Osteoblast (primary cell): ENCODE results near the gene SNX32. TPM values are rescaled to one million over a fixed set of nuclear protein-coding genes. Genes with fewer than 3 reads are reported as not detected.
A peak's percentile ranks its signal among the peaks of the same experiment; 100 is the strongest.

Experiments
- DNase-seq: peaks from one replicate; pipeline ENCODE4 v3.0.0; 2011; ENCODE audit warnings: low spot score, mixed read lengths; ENCODE audit not compliant: insufficient read length; ENCODE audit errors: missing footprints
- H2AFZ ChIP-seq: 2 replicates; pipeline ENCODE4 v1.6.0; 2011; ENCODE audit warnings: mild to moderate bottlenecking, low read length
- H3K27ac ChIP-seq: 2 replicates; pipeline ENCODE4 v1.5.1; 2011; ENCODE audit warnings: mild to moderate bottlenecking, low read depth, low read length, moderate library complexity
- H3K27me3 ChIP-seq: 2 replicates; pipeline ENCODE4 v1.6.0; 2012; ENCODE audit warnings: mild to moderate bottlenecking, control low read depth, inconsistent platforms, low read length, moderate library complexity; ENCODE audit not compliant: insufficient read depth
- H3K36me3 ChIP-seq: 2 replicates; pipeline ENCODE4 v1.5.1; 2011; ENCODE audit warnings: mild to moderate bottlenecking, low read length, control low read depth, moderate library complexity; ENCODE audit not compliant: insufficient read depth
- H3K4me1 ChIP-seq: 2 replicates; pipeline ENCODE4 v1.5.1; 2011; ENCODE audit warnings: mild to moderate bottlenecking, low read length, control low read depth, moderate library complexity; ENCODE audit not compliant: insufficient read depth
- H3K4me2 ChIP-seq: 2 replicates; pipeline ENCODE4 v1.6.0; 2011; ENCODE audit warnings: mild to moderate bottlenecking, low read length; ENCODE audit not compliant: insufficient read depth
- H3K4me3 ChIP-seq: fragments of 200-600 bp; sonication (generic); 3 replicates; pipeline ENCODE4 v1.5.1; 2012; ENCODE audit warnings: mild to moderate bottlenecking, low read length, inconsistent platforms; ENCODE audit not compliant: insufficient read depth
- H3K79me2 ChIP-seq: 2 replicates; pipeline ENCODE4 v1.6.0; 2012; ENCODE audit warnings: mild to moderate bottlenecking, low read length, control low read depth, inconsistent platforms; ENCODE audit not compliant: insufficient read depth
- H3K9me3 ChIP-seq: 2 replicates; pipeline ENCODE4 v1.5.1; 2011; ENCODE audit warnings: low read depth, low read length, control low read depth
- H4K20me1 ChIP-seq: 2 replicates; pipeline ENCODE4 v1.6.0; 2012; ENCODE audit warnings: mild to moderate bottlenecking, low read length, control low read depth; ENCODE audit not compliant: insufficient read depth
- total RNA-seq: library from RNA; depleted of rRNA; stranded (reverse); fragments of >200 nt; gene quantifications from 2 replicates; pipeline ENCODE4 v1.2.3, GENCODE V29; 2012
- TF ChIP-seq, protein P1 (sequence below): IDR thresholded peaks from 2 replicates; pipeline ENCODE4 v1.5.1; 2011; ENCODE audit warnings: mild to moderate bottlenecking, low read depth, low read length, moderate library complexity; ENCODE audit errors: extremely low read depth

The SNX32 gene
- total RNA-seq, 1 donor: 1.1 TPM

DNA sequence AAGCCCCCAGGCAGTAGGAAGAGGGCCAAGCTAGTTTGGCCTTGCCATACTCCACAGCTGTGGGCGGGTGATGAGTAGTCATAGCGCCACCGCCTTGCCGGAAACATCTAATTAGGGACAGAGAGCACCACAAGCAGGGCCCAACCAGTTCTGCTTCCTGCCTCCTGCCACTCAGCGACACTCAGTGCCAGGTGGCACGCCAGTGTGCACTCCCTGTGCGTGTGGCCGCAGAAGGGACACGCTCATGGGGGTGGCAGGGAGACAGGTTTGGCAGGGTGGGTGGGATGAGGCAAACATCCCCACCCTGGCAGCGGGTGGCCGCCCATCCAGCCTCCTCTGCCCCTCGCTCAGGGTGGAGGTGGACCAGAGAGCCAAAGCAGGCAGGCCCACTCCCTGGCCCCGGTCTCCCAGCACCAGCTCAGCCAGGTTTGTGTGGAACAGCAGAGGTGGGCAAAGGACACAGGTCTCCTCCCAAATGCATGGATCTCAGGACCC is 42.0 kb upstream of the SNX32 start:
- Histone ChIP-seq H2AFZ (no peak overlapping the region), H3K4me1 (peaks cover 3% of the 10 kb centered on the region), H4K20me1 (no peaks in the 10 kb centered on the region), H3K27me3 (peaks cover 29% of the 10 kb centered on the region), H3K4me3 (no peak overlapping the region), H3K36me3 (no peaks in the 10 kb centered on the region), H3K79me2 (no peaks in the 10 kb centered on the region), H3K9me3 (no peaks in the 10 kb centered on the region), H3K27ac (no peak overlapping the region), H3K4me2 (no peak overlapping the region)
- TF ChIP-seq, protein P1, sequence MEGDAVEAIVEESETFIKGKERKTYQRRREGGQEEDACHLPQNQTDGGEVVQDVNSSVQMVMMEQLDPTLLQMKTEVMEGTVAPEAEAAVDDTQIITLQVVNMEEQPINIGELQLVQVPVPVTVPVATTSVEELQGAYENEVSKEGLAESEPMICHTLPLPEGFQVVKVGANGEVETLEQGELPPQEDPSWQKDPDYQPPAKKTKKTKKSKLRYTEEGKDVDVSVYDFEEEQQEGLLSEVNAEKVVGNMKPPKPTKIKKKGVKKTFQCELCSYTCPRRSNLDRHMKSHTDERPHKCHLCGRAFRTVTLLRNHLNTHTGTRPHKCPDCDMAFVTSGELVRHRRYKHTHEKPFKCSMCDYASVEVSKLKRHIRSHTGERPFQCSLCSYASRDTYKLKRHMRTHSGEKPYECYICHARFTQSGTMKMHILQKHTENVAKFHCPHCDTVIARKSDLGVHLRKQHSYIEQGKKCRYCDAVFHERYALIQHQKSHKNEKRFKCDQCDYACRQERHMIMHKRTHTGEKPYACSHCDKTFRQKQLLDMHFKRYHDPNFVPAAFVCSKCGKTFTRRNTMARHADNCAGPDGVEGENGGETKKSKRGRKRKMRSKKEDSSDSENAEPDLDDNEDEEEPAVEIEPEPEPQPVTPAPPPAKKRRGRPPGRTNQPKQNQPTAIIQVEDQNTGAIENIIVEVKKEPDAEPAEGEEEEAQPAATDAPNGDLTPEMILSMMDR: no peak
- DNase-seq: peak; percentile 86

DNA sequence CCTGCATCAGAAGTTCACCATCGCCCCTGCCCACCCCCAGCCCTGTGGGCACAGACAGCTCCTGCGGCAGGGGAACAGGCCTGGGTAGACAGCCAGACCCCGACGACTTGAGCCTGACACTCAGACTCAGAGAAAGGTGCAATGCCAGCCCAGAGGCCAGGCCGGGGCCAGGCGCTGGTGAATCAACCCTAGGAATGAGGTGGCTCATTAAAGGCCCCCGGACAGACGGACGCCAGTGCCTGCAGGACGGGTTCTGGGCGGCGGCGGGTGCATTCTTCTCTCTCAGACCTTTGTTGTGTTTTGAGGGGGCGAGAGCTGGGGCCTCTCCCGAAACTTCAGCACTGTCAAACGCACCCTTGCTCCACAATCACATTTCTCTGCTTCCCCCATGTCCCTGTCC is 41.3 kb upstream of the SNX32 start:
- Histone ChIP-seq H3K4me2 (no peak overlapping the region), H3K4me3 (no peak overlapping the region), H3K4me1 (peaks cover 3% of the 10 kb centered on the region), H3K36me3 (no peaks in the 10 kb centered on the region), H3K27me3 (peaks cover 25% of the 10 kb centered on the region), H2AFZ (no peak overlapping the region), H3K27ac (no peak overlapping the region), H4K20me1 (no peaks in the 10 kb centered on the region), H3K9me3 (no peaks in the 10 kb centered on the region), H3K79me2 (no peaks in the 10 kb centered on the region)
- TF ChIP-seq, protein P1: no peak
- DNase-seq: peak; percentile 87

DNA sequence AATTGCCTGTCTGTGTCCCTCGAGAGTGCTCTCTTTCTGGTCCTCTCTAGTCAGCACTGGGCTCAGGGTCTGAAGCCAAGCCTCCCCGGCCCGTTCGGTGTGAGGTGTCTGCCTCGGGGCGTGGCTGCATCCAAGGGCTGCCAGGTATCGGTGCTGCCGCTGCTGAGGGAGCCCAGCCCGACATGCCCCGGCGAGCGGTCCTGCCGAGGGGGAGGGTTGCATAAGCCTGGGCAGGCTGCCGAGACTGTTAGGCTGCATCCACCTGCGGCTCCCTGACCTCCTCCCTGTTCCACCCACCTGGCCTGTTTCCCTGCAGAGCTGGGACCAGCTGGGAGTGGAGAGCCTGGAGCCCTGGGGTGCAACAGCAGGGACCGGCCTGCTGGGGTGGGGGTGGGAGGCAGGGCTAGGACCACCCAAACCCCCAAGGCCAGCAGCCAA is 40.6 kb upstream of the SNX32 start:
- no peak overlapping the region for H3K4me3 ChIP-seq
- peak; percentile 77 for DNase-seq
- no peaks in the 10 kb centered on the region for H4K20me1 ChIP-seq
- H3K79me2 ChIP-seq: no peaks in the 10 kb centered on the region
- H3K9me3 ChIP-seq: no peaks in the 10 kb centered on the region
- no peak overlapping the region for H2AFZ ChIP-seq
- peaks cover 3% of the 10 kb centered on the region for H3K4me1 ChIP-seq
- H3K27me3 ChIP-seq: peaks cover 26% of the 10 kb centered on the region
- H3K36me3 ChIP-seq: no peaks in the 10 kb centered on the region
- no peak overlapping the region for H3K4me2 ChIP-seq
- no peak overlapping the region for H3K27ac ChIP-seq
- TF ChIP-seq, protein P1: no peak

DNA sequence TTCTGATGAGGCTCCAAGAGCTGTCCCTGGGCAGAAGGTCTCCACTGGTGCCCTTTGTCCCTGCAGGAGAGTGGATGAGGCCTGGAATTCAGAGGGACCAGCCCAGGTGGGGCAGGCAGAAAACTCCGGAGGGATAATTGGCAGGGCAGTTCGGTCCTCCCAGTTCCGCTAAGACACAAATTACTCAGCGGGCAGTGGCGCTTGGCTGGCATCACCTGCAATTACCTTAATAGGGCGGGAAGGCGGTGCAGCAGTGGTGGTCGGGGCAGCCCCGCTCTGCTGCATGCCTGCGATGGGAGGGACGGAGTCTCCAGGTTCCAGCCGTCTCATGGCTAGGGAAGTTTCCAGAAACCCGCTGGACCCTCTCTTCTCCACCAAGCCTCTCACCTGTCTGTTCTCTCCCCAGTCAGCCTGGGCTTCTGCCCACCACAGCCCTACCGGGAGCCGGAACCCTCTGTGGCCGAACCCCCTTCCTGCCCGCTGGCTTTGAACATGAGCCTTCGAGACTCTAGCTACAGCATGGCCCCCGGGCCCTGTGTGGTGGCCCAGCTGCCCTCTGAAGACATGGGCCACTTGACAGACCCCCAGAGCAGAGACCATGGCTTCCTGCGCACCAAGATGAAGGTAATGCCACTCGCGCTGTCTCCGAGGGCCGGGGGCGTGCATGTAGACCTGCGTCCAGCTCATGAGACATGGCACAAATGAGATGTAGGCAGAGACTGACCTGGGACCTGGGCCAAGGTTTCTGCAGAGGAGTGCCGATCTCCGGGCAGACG is 40.0 kb upstream of the SNX32 start:
- H3K4me2 ChIP-seq: no peak overlapping the region
- H3K4me3 ChIP-seq: no peak overlapping the region
- TF ChIP-seq, protein P1: no peak
- DNase-seq: peak; percentile 72
- peaks cover 20% of the 10 kb centered on the region for H3K27me3 ChIP-seq
- no peaks in the 10 kb centered on the region for H3K36me3 ChIP-seq
- H3K4me1 ChIP-seq: peaks cover 3% of the 10 kb centered on the region
- no peaks in the 10 kb centered on the region for H3K9me3 ChIP-seq
- no peak overlapping the region for H2AFZ ChIP-seq
- H3K79me2 ChIP-seq: no peaks in the 10 kb centered on the region
- no peaks in the 10 kb centered on the region for H4K20me1 ChIP-seq
- no peak overlapping the region for H3K27ac ChIP-seq
